Hepatocyte (in vitro differentiated cells): ENCODE results near the gene PRPF38B.

Experiments used
- CTCF ChIP-seq: fragments of 200-600 bp; sonication (generic); IDR thresholded peaks from 2 replicates; pipeline ENCODE4 v1.5.1; 2016; ENCODE audit warnings: antibody characterized with exemption, mild to moderate bottlenecking; ENCODE audit not compliant: poor library complexity
- EZH2phosphoT487 ChIP-seq: fragments of 200-600 bp; sonication (generic); IDR thresholded peaks from one replicate; pipeline ENCODE4 v1.6.1; 2018; ENCODE audit warnings: antibody characterized with exemption, mild to moderate bottlenecking, low read depth, moderate library complexity; ENCODE audit not compliant: unreplicated experiment, severe bottlenecking

- TF ChIP-seq CTCF (no peak), EZH2phosphoT487 (no peak)
Measured at GRCh38 chr1:108704496-108704895, 12.4 kb downstream of the PRPF38B start.
